ENCODE data around the gene SERPINB6. TPM values are rescaled to one million over a fixed set of nuclear protein-coding genes. Genes with fewer than 3 reads are reported as not detected.

Gene SERPINB6
- polyA plus RNA-seq, 1 of the 3 experiments (the other 2 are of a cell fraction): 102 TPM

GRCh38 chr6:3016473-3017280, 45.3 kb upstream of the SERPINB6 start:
- Histone ChIP-seq H3F3A (replicated peaks; ENCODE audit: insufficient read depth) (no peaks in the 10 kb centered on the region), H3K79me2 (ENCODE audit: insufficient read depth) (no peaks in the 10 kb centered on the region), H3K9ac (no peak overlapping the region), H3K4me1 (ENCODE audit: control insufficient read depth in 1 of 2, insufficient read depth in 2 of 2, low read depth in 1 of 2, low read length in 1 of 2) (no peaks in the 10 kb centered on the region; a peak in 1 of 4 replicates), H3K27ac (ENCODE audit: low read depth in 2 of 2, low read length in 1 of 2) (no peak overlapping the region), H3K4me2 (no peak overlapping the region), H4K20me1 (ENCODE audit: insufficient read depth) (no peaks in the 10 kb centered on the region), H3K4me3 (ENCODE audit: low read depth in 2 of 2, low read length in 1 of 2) (no peak overlapping the region), H3K9me3 (peaks cover 2% of the 10 kb centered on the region; the same call in 1 of the 2 replicates), H3K9me2 (no peaks in the 10 kb centered on the region), H3K27me3 (ENCODE audit: insufficient read depth) (no peaks in the 10 kb centered on the region), H2AFZ (ENCODE audit: low read depth) (no peak overlapping the region), H3K36me3 (replicated peaks in 1 of 2; ENCODE audit: control insufficient read depth in 1 of 2, insufficient read depth in 2 of 2, low read length in 1 of 2) (peaks cover 0 to 18% of the 10 kb centered on the region in 2 experiments)
- TF ChIP-seq USF1 (IDR thresholded peaks at IDR 0.05; ENCODE audit: borderline replicate concordance, low read depth): no peak
- ChIA-PET CTCF (interaction anchor here (1.7 kb wide), 1 partner anchor 30 kb away, joined by 3 read pairs; no protein-coding TSS in a partner anchor), POLR2A (no interaction called here)
- 97% methylated on average over 17 of the region's 17 CpGs for WGBS (ENCODE audit: low lambda C conversion rate)
- no peak for DNase-seq

- no peak overlapping the region for H3K27ac ChIP-seq (ENCODE audit: low read depth in 2 of 2, low read length in 1 of 2)
- WGBS (ENCODE audit: low lambda C conversion rate): 100% methylated on average over 7 of the region's 10 CpGs
- H3K4me3 ChIP-seq (ENCODE audit: low read depth in 2 of 2, low read length in 1 of 2): no peak overlapping the region
- H4K20me1 ChIP-seq (ENCODE audit: insufficient read depth): no peaks in the 10 kb centered on the region
- H3K9ac ChIP-seq: no peak overlapping the region
- TF ChIP-seq EZH2phosphoT487 (IDR thresholded peaks at IDR 0.05; ENCODE audit: borderline replicate concordance, low read depth): no peak
- H3K9me3 ChIP-seq: peaks cover 14% of the 10 kb centered on the region
- H3F3A ChIP-seq (replicated peaks; ENCODE audit: insufficient read depth): no peaks in the 10 kb centered on the region
- H3K9me2 ChIP-seq: no peaks in the 10 kb centered on the region
- no peaks in the 10 kb centered on the region for H3K27me3 ChIP-seq (ENCODE audit: insufficient read depth)
- no peaks in the 10 kb centered on the region for H3K79me2 ChIP-seq (ENCODE audit: insufficient read depth)
- ChIA-PET POLR2A (no interaction called here), CTCF (interaction anchor here (1.1 kb wide), 1 partner anchor 14 kb away, joined by 4 read pairs; no protein-coding TSS in a partner anchor)
- H3K4me1 ChIP-seq (ENCODE audit: control insufficient read depth in 1 of 2, insufficient read depth in 2 of 2, low read depth in 1 of 2, low read length in 1 of 2): no peaks in the 10 kb centered on the region; a peak in 1 of 4 replicates
- H3K36me3 ChIP-seq (replicated peaks in 1 of 2; ENCODE audit: control insufficient read depth in 1 of 2, insufficient read depth in 2 of 2, low read length in 1 of 2): peaks cover 4 to 28% of the 10 kb centered on the region in 2 experiments
- H2AFZ ChIP-seq (ENCODE audit: low read depth): no peak overlapping the region
- H3K4me2 ChIP-seq: no peak overlapping the region
- no peak for DNase-seq
These were observed 43.8 kb upstream of the SERPINB6 start for GRCh38 chr6:3015144-3015543.

GRCh38 chr6:3014675-3015066, 43.3 kb upstream of the SERPINB6 start:
- Histone ChIP-seq H4K20me1 (ENCODE audit: insufficient read depth) (no peaks in the 10 kb centered on the region), H3F3A (replicated peaks; ENCODE audit: insufficient read depth) (no peaks in the 10 kb centered on the region), H3K4me3 (ENCODE audit: low read depth in 2 of 2, low read length in 1 of 2) (no peak overlapping the region), H3K27me3 (ENCODE audit: insufficient read depth) (no peaks in the 10 kb centered on the region), H3K4me2 (no peak overlapping the region), H2AFZ (ENCODE audit: low read depth) (no peak overlapping the region), H3K9me2 (no peaks in the 10 kb centered on the region), H3K79me2 (ENCODE audit: insufficient read depth) (no peaks in the 10 kb centered on the region), H3K27ac (ENCODE audit: low read depth in 2 of 2, low read length in 1 of 2) (no peak overlapping the region), H3K36me3 (replicated peaks in 1 of 2; ENCODE audit: control insufficient read depth in 1 of 2, insufficient read depth in 2 of 2, low read length in 1 of 2) (peaks cover 5 to 28% of the 10 kb centered on the region in 2 experiments), H3K9ac (no peak overlapping the region), H3K4me1 (ENCODE audit: control insufficient read depth in 1 of 2, insufficient read depth in 2 of 2, low read depth in 1 of 2, low read length in 1 of 2) (no peaks in the 10 kb centered on the region; a peak in 1 of 4 replicates), H3K9me3 (peaks cover 14% of the 10 kb centered on the region)
- WGBS (ENCODE audit: low lambda C conversion rate): 94% methylated on average over 4 of the region's 4 CpGs
- TF ChIP-seq RFX5 (IDR thresholded peaks at IDR 0.05; ENCODE audit: low read length): no peak
- no peak for TF ChIP-seq FOSL2 (IDR thresholded peaks at IDR 0.05; ENCODE audit: borderline replicate concordance, low read depth)
- TF ChIP-seq SIN3A (IDR thresholded peaks at IDR 0.05; ENCODE audit: borderline replicate concordance, low read depth, low read length): no peak
- TF ChIP-seq RCOR1 (IDR thresholded peaks at IDR 0.05; ENCODE audit: low read length): no peak
- no peak for TF ChIP-seq REST (IDR thresholded peaks at IDR 0.05; ENCODE audit: low read depth, low read length)
- TF ChIP-seq ELF1 (IDR thresholded peaks at IDR 0.05): no peak
- no peak for TF ChIP-seq TCF12 (IDR thresholded peaks at IDR 0.05)
- no peak for TF ChIP-seq SMC3 (IDR thresholded peaks at IDR 0.05; ENCODE audit: low read depth, low read length)
- no peak for DNase-seq
- ChIA-PET POLR2A (no interaction called here), CTCF (interaction anchor here (1.1 kb wide), 1 partner anchor 13 kb away, joined by 4 read pairs; no protein-coding TSS in a partner anchor)

All from SK-N-SH (cell line).